HepG2 (cell line): ENCODE results near the gene TMC4. TPM values are rescaled to one million over a fixed set of nuclear protein-coding genes. Genes with fewer than 3 reads are reported as not detected.

Source experiments
- DBP ChIP-seq: sonication (generic); formaldehyde crosslinking; IDR thresholded peaks from 2 replicates; pipeline ENCODE4 v1.4.0; 2020; ENCODE audit warnings: missing genetic modification reagents; ENCODE audit errors: not compliant biosample characterization
- EP300 ChIP-seq, 3 experiments: sonication (generic) in 1 of 3; formaldehyde crosslinking in 1 of 3; IDR thresholded peaks; 2 replicates each; pipeline versions ENCODE4 v1.5.1 to v1.6.1; 2011 to 2020; ENCODE audit warnings: low read depth in 2 of 3, low read length in 2 of 3, borderline replicate concordance in 1 of 3, improper control_type of control experiment in 1 of 3, mild to moderate bottlenecking in 1 of 3, missing genetic modification reagents in 1 of 3, moderate library complexity in 1 of 3
- FIP1L1 ChIP-seq: fragments of 200-400 bp; formaldehyde crosslinking; IDR thresholded peaks from 2 replicates; pipeline ENCODE4 v1.6.1; 2018; ENCODE audit warnings: low read depth, mild to moderate bottlenecking, low read length, moderate library complexity, borderline replicate concordance; ENCODE audit not compliant: insufficient read depth
- HNF1B ChIP-seq: sonication (generic); formaldehyde crosslinking; IDR thresholded peaks from 2 replicates; pipeline ENCODE4 v1.5.1; 2020; ENCODE audit warnings: mild to moderate bottlenecking, moderate library complexity, missing genetic modification reagents
- MBD4 ChIP-seq: IDR thresholded peaks from 2 replicates; pipeline ENCODE4 v1.6.1; 2012; ENCODE audit warnings: low read length, inconsistent platforms, borderline replicate concordance
- NFIC ChIP-seq: IDR thresholded peaks from 2 replicates; pipeline ENCODE4 v1.6.1; 2012; ENCODE audit warnings: mild to moderate bottlenecking, low read length, inconsistent platforms
- NFKBIZ ChIP-seq: IDR thresholded peaks from 2 replicates; pipeline ENCODE4 v1.6.1; 2018; ENCODE audit warnings: missing genetic modification reagents, missing compliant biosample characterization
- PATZ1 ChIP-seq: sonication (generic); formaldehyde crosslinking; IDR thresholded peaks from 2 replicates; pipeline ENCODE4 v1.4.0; 2020; ENCODE audit warnings: missing genetic modification reagents
- ZBTB40 ChIP-seq, 2 experiments: fragments of 450-650 bp in 1 of 2; sonication (generic) in 1 of 2; formaldehyde crosslinking in 1 of 2; IDR thresholded peaks; 2 replicates each; pipeline versions ENCODE4 v1.6.1 to v1.8.0; 2016 to 2022; ENCODE audit warnings: antibody characterized with exemption in 1 of 2, mild to moderate bottlenecking in 1 of 2, missing genetic modification reagents in 1 of 2
- ZSCAN5A ChIP-seq: sonication (generic); formaldehyde crosslinking; IDR thresholded peaks from 2 replicates; pipeline ENCODE4 v1.8.0; 2022; ENCODE audit warnings: mild to moderate bottlenecking, missing genetic modification reagents, borderline replicate concordance
- polyA plus RNA-seq, 8 experiments: library from polyadenylated mRNA; depleted of rRNA in 3 of 8; stranded (reverse) in 7 of 8; unstranded in 1 of 8; fragments of >200 nt; fragmentation: Illumina TruSeq in 4 of 8; extraction: Trizol in 4 of 8; gene quantifications; 2 replicates each; pipeline versions ENCODE4 v1.2.1 to v1.2.3, GENCODE V29; 2011 to 2016; ENCODE audit warnings: low read depth in 4 of 8, missing spikeins in 1 of 8, mixed read lengths in 1 of 8; ENCODE audit not compliant: insufficient read depth in 1 of 8
- total RNA-seq, 5 experiments: library from RNA; depleted of rRNA; stranded (reverse); fragments of >200 nt; fragmentation: Illumina TruSeq; extraction: Trizol; gene quantifications; 2 replicates each; pipeline ENCODE4 v1.2.3, GENCODE V29; 2016; ENCODE audit warnings: low read depth in 1 of 5

Gene TMC4
- total and polyA plus RNA-seq, 2 of the 13 experiments (the other 11 are each of a cell fraction or from before 2014, with no cell fraction given), result 0.13 to 0.24 TPM

GRCh38 chr19:54207983-54208783 is 35.2 kb upstream of the TMC4 start (continued):
- no peak for TF ChIP-seq ZBTB40 (IDR thresholded peaks at IDR 0.05)
- peak; percentile 52; the same call in 1 of the 2 replicates for TF ChIP-seq ZBTB40 (CRISPR knock-in tag; IDR thresholded peaks at IDR 0.05)
- 0 out of 2 replicates have a peak, but pooled peaks have one; percentile 52 for TF ChIP-seq NFIC
- no peak for TF ChIP-seq ZSCAN5A (CRISPR knock-in tag)
- TF ChIP-seq FIP1L1, result no peak
- peak; percentile 53; the same call in 1 of the 2 replicates for TF ChIP-seq NFKBIZ
- no peak for TF ChIP-seq DBP (CRISPR knock-in tag)
- 0 out of 2 replicates have a peak, but pooled peaks have one; percentile 46 for TF ChIP-seq MBD4
- TF ChIP-seq HNF1B (CRISPR knock-in tag), result 0 out of 2 replicates have a peak, but pooled peaks have one; percentile 17
- TF ChIP-seq PATZ1, result peak; percentile 34
- TF ChIP-seq EP300 (IDR thresholded peaks at IDR 0.05; ENCODE audit: low read depth in 2 of 2, low read length in 2 of 2), result peak in 1 of 2 experiments; percentile 17; a peak in 1 of 4 replicates
- no peak for TF ChIP-seq EP300 (CRISPR knock-in tag; IDR thresholded peaks at IDR 0.05; ENCODE audit: borderline replicate concordance)
